Measurements from ENCODE around the gene MNDA. TPM values are rescaled to one million over a fixed set of nuclear protein-coding genes. Genes with fewer than 3 reads are reported as not detected.

Gene MNDA
- total RNA-seq, 1 experiment from 2014 or later: not detected

GRCh38 chr1:158794247-158794646 is 36.9 kb upstream of the MNDA start:
- Histone ChIP-seq H2AFZ (ENCODE audit: low read length) (no peak overlapping the region), H3K79me2 (ENCODE audit: insufficient read depth, low read length) (no peaks in the 10 kb centered on the region), H3K18ac (ENCODE audit: insufficient read length, low read depth, low read length) (no peak overlapping the region), H4K20me1 (ENCODE audit: control insufficient read depth, insufficient read depth, insufficient read length) (no peaks in the 10 kb centered on the region), H3K9ac (ENCODE audit: extremely low read depth, insufficient read length, low read length) (no peak overlapping the region), H3K4me2 (ENCODE audit: insufficient read depth, insufficient read length, low read length) (no peak overlapping the region), H3K23me2 (ENCODE audit: insufficient read length, low read depth, low read length, poor library complexity, severe bottlenecking) (no peaks in the 10 kb centered on the region), H4K8ac (replicated peaks; ENCODE audit: insufficient read length, low read depth, low read length) (no peak overlapping the region), H3T11ph (ENCODE audit: low read length) (no peak overlapping the region), H4K5ac (ENCODE audit: insufficient read length, low read depth, low read length) (no peak overlapping the region), H2AK5ac (ENCODE audit: insufficient read length, low read length) (no peak overlapping the region), H2BK120ac (ENCODE audit: low read depth, low read length, poor library complexity, severe bottlenecking) (no peak overlapping the region), H2BK5ac (ENCODE audit: insufficient read length, low read length) (no peak overlapping the region), H3K4me1 (ENCODE audit: insufficient read depth, low read length) (no peaks in the 10 kb centered on the region), H4K91ac (ENCODE audit: insufficient read length, low read depth, low read length) (no peak overlapping the region), H3K23ac (ENCODE audit: insufficient read length, low read depth, low read length) (no peak overlapping the region), H2BK12ac (ENCODE audit: insufficient read length, low read depth, low read length) (no peak overlapping the region), H3K79me1 (ENCODE audit: insufficient read depth, low read depth, low read length, poor library complexity, severe bottlenecking) (no peaks in the 10 kb centered on the region), H3K14ac (ENCODE audit: insufficient read depth, low read length) (no peak overlapping the region), H3K27ac (ENCODE audit: insufficient read length, low read depth, low read length) (no peak overlapping the region), H3K9me3 (ENCODE audit: control insufficient read depth, low read depth, low read length) (no peaks in the 10 kb centered on the region), H3K4ac (ENCODE audit: low read depth, low read length) (no peak overlapping the region), H3K56ac (ENCODE audit: insufficient read length, low read depth, low read length) (no peak overlapping the region), H2BK15ac (ENCODE audit: low read depth, low read length) (no peak overlapping the region), H3K27me3 (ENCODE audit: insufficient read depth, low read length) (no peaks in the 10 kb centered on the region), H2BK20ac (ENCODE audit: low read depth, low read length, poor library complexity, severe bottlenecking) (no peak overlapping the region)
- H3K36me3 Mint-ChIP-seq (ENCODE audit: insufficient read depth in 1 of 3, low read depth in 3 of 3): no peaks in the 10 kb centered on the region
- no peaks in the 10 kb centered on the region; a peak in 1 of 5 replicates for H3K9me3 Mint-ChIP-seq
- no CpG with 5 or more reads among the region's 6 CpGs for WGBS (ENCODE audit: extremely low coverage, insufficient read length, low lambda C conversion rate)
- TF ChIP-seq CTCF (conservative IDR thresholded peaks at IDR 0.05): no peak
- H3K4me1 Mint-ChIP-seq: peaks cover 6 to 12% of the 10 kb centered on the region in 2 experiments; a peak in 3 of 4 replicates
- H3K4me3 Mint-ChIP-seq: no peak overlapping the region
- DNase-seq: no peak
- H3K27ac Mint-ChIP-seq: no peak overlapping the region
- no peaks in the 10 kb centered on the region for H3K27me3 Mint-ChIP-seq (ENCODE audit: low read depth)

Data from H9 (cell line).